ENCODE results near the gene CHFR. TPM values are rescaled to one million over a fixed set of nuclear protein-coding genes. Genes with fewer than 3 reads are reported as not detected.
"Not testable (repeated sequence)": the region's sequence is repeated elsewhere in the genome, so short reads cannot be mapped to it uniquely, and the experiment has no call there.

Gene CHFR
- total RNA-seq, 1 donor from 2014 or later: 37.1 TPM

DNA sequence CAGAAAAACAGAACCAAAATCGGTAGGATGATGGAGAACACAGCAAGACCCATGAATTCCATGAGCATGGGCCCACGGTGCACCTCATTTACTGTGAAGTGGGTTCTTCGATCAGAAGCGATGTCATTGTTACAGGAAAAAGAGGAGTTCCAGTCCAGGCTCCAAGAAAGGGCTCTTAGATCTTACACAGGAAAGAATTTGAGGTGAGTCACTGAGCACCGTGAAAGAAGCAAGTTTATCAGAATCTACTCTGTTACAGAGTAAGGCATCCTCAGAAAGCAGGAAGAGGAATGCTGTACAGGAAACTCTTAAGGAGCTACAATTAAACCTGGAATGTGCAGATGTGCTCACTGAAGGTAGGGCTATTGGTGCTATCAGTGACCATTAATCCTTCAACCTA lies 11.6 kb upstream of the CHFR start:
- no peaks in the 10 kb centered on the region for H3K9me3 ChIP-seq
- DNase-seq (ENCODE audit: extremely low spot score in 2 of 2): no peak
- H3K4me1 ChIP-seq: no peaks in the 10 kb centered on the region
- H3K27me3 ChIP-seq: no peaks in the 10 kb centered on the region
- H3K36me3 ChIP-seq: no peaks in the 10 kb centered on the region
- H3K4me3 ChIP-seq: no peak overlapping the region
- no peak for TF ChIP-seq POLR2AphosphoS5 (IDR thresholded peaks at IDR 0.05; ENCODE audit: insufficient read depth in 1 of 2, low read depth in 1 of 2)
- TF ChIP-seq POLR2A (IDR thresholded peaks at IDR 0.05): no peak
- TF ChIP-seq CTCF (IDR thresholded peaks at IDR 0.05): no peak
- intact Hi-C loops (cut with DNase I): no loop called here
- H3K27ac ChIP-seq: no peak overlapping the region

GRCh38 chr12:132888852-132889251 lies 1.4 kb upstream of the CHFR start:
- intact Hi-C loops (cut with DNase I): no loop called here
- H3K4me1 ChIP-seq: peaks cover 17% of the 10 kb centered on the region
- no peaks in the 10 kb centered on the region for H3K36me3 ChIP-seq
- H3K27ac ChIP-seq: peak overlapping the region; percentile 90
- DNase-seq (ENCODE audit: extremely low spot score in 2 of 2): no peak
- TF ChIP-seq CTCF (IDR thresholded peaks at IDR 0.05) (no peak), POLR2AphosphoS5 (IDR thresholded peaks at IDR 0.05; ENCODE audit: insufficient read depth in 1 of 2, low read depth in 1 of 2) (no peak), POLR2A (IDR thresholded peaks at IDR 0.05) (no peak)
- peak overlapping the region; percentile 83 to 90 for H3K4me3 ChIP-seq
- H3K9me3 ChIP-seq: no peaks in the 10 kb centered on the region
- no peaks in the 10 kb centered on the region for H3K27me3 ChIP-seq

GRCh38 chr12:132886529-132887477 lies 602 bp downstream of the CHFR start:
- H3K27me3 ChIP-seq: no peaks in the 10 kb centered on the region
- no peak overlapping the region for H3K27ac ChIP-seq
- peaks cover 17% of the 10 kb centered on the region for H3K4me1 ChIP-seq
- no peak for DNase-seq (ENCODE audit: extremely low spot score in 2 of 2)
- no peaks in the 10 kb centered on the region for H3K9me3 ChIP-seq
- intact Hi-C loops (cut with DNase I): no loop called here
- H3K36me3 ChIP-seq: peaks cover 0 to 8% of the 10 kb centered on the region in 2 donors
- H3K4me3 ChIP-seq: peak overlapping the region; percentile 83 to 90
- TF ChIP-seq POLR2AphosphoS5 (IDR thresholded peaks at IDR 0.05; ENCODE audit: insufficient read depth in 1 of 2, low read depth in 1 of 2): no peak
- no peak for TF ChIP-seq CTCF (IDR thresholded peaks at IDR 0.05)
- TF ChIP-seq POLR2A (IDR thresholded peaks at IDR 0.05): no peak

- no peaks in the 10 kb centered on the region for H3K9me3 ChIP-seq
- no peak for DNase-seq (ENCODE audit: extremely low spot score in 2 of 2)
- TF ChIP-seq CTCF (IDR thresholded peaks at IDR 0.05) (no peak), POLR2AphosphoS5 (IDR thresholded peaks at IDR 0.05; ENCODE audit: insufficient read depth in 1 of 2, low read depth in 1 of 2) (no peak), POLR2A (IDR thresholded peaks at IDR 0.05) (no peak)
- intact Hi-C loops (cut with DNase I): no loop called here
- H3K4me1 ChIP-seq: peaks cover 8% of the 10 kb centered on the region
- H3K4me3 ChIP-seq: no peak overlapping the region
- peaks cover 0 to 15% of the 10 kb centered on the region in 2 donors for H3K36me3 ChIP-seq
- H3K27me3 ChIP-seq: no peaks in the 10 kb centered on the region
- no peak overlapping the region for H3K27ac ChIP-seq
These were observed 5.6 kb downstream of the CHFR start for GRCh38 chr12:132881818-132882217.

DNA sequence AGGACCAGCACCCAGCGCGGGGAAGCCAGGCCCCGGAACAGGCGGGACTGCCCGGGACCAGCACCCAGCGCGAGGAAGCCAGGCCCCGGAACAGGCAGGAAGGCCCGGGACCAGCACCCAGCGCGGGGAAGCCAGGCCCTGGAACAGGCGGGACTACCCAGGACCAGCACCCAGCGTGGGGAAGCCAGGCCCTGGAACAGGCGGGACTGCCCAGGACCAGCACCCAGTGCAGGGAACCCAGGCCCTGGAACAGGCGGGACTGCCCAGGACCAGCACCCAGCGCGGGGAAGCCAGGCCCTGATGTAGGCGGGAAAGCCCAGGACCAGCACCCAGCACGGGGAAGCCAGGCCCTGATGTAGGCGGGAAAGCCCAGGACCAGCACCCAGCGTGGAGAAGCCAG lies 12.8 kb downstream of the CHFR start:
- H3K4me1 ChIP-seq; H3K9me3 ChIP-seq; H3K4me3 ChIP-seq; DNase-seq (ENCODE audit: extremely low spot score in 2 of 2); H3K27ac ChIP-seq; intact Hi-C loops (cut with DNase I); H3K27me3 ChIP-seq: not testable (repeated sequence)
- H3K36me3 ChIP-seq: peaks cover 0 to 66% of the 10 kb centered on the region in 2 donors

All from vagina (tissue), 2 donors.